Measurements from ENCODE around the gene STRA8.

Gene STRA8

GRCh38 chr7:135233570-135233969, at the start of gene STRA8:
Gene STRA8 (plus strand): TSS chr7:135233838. CDS start chr7:135240525, 6,687 bp downstream.
- Mint-ChIP-seq H3K27me3 (no peaks in the 10 kb centered on the region), H3K9me3 (ENCODE audit: low read depth) (no peaks in the 10 kb centered on the region), H3K4me3 (no peak within 1 kb of the TSS), H3K36me3 (no peaks in the 10 kb centered on the region), H3K27ac (no peak within 1 kb of the TSS), H3K4me1 (ENCODE audit: low read depth) (peaks cover 6% of the 10 kb centered on the region)

- H3K36me3 Mint-ChIP-seq: peaks cover 40% of the 10 kb centered on the region
- peaks cover 11% of the 10 kb centered on the region for H3K9me3 Mint-ChIP-seq (ENCODE audit: low read depth)
- no peaks in the 10 kb centered on the region for H3K4me1 Mint-ChIP-seq (ENCODE audit: low read depth)
- H3K27ac Mint-ChIP-seq: no peak overlapping the region
- H3K27me3 Mint-ChIP-seq: no peaks in the 10 kb centered on the region
- H3K4me3 Mint-ChIP-seq: no peak overlapping the region
These were observed 49.3 kb upstream of the STRA8 start for GRCh38 chr7:135184254-135184841.

- Mint-ChIP-seq H3K27me3 (no peaks in the 10 kb centered on the region), H3K9me3 (ENCODE audit: low read depth) (peaks cover 5% of the 10 kb centered on the region), H3K4me3 (no peak overlapping the region), H3K36me3 (peaks cover 34% of the 10 kb centered on the region), H3K4me1 (ENCODE audit: low read depth) (no peaks in the 10 kb centered on the region), H3K27ac (no peak overlapping the region)
These were observed 48.0 kb upstream of the STRA8 start for GRCh38 chr7:135185471-135186260.

- Mint-ChIP-seq H3K4me1 (ENCODE audit: low read depth) (no peaks in the 10 kb centered on the region), H3K36me3 (peaks cover 32% of the 10 kb centered on the region), H3K4me3 (no peak overlapping the region), H3K27ac (no peak overlapping the region), H3K9me3 (ENCODE audit: low read depth) (peaks cover 5% of the 10 kb centered on the region), H3K27me3 (no peaks in the 10 kb centered on the region)
These were observed 47.4 kb upstream of the STRA8 start for GRCh38 chr7:135186261-135186540.

- Mint-ChIP-seq H3K36me3 (peaks cover 31% of the 10 kb centered on the region), H3K27ac (no peak overlapping the region), H3K9me3 (ENCODE audit: low read depth) (peaks cover 5% of the 10 kb centered on the region), H3K4me1 (ENCODE audit: low read depth) (no peaks in the 10 kb centered on the region), H3K4me3 (no peak overlapping the region), H3K27me3 (no peaks in the 10 kb centered on the region)
These were observed 46.8 kb upstream of the STRA8 start for GRCh38 chr7:135186841-135187253.

- Mint-ChIP-seq H3K4me3 (no peak overlapping the region), H3K36me3 (peaks cover 25% of the 10 kb centered on the region), H3K27me3 (no peaks in the 10 kb centered on the region), H3K9me3 (ENCODE audit: low read depth) (peaks cover 5% of the 10 kb centered on the region), H3K27ac (no peak overlapping the region), H3K4me1 (ENCODE audit: low read depth) (no peaks in the 10 kb centered on the region)
These were observed 45.2 kb upstream of the STRA8 start for GRCh38 chr7:135188298-135188984.

GRCh38 chr7:135189221-135189662, 44.4 kb upstream of the STRA8 start:
- no peaks in the 10 kb centered on the region for H3K4me1 Mint-ChIP-seq (ENCODE audit: low read depth)
- H3K9me3 Mint-ChIP-seq (ENCODE audit: low read depth): no peaks in the 10 kb centered on the region
- H3K4me3 Mint-ChIP-seq: no peak overlapping the region
- H3K36me3 Mint-ChIP-seq: peaks cover 18% of the 10 kb centered on the region
- no peak overlapping the region for H3K27ac Mint-ChIP-seq
- no peaks in the 10 kb centered on the region for H3K27me3 Mint-ChIP-seq

- Mint-ChIP-seq H3K27ac (no peak overlapping the region), H3K27me3 (no peaks in the 10 kb centered on the region), H3K4me1 (ENCODE audit: low read depth) (no peaks in the 10 kb centered on the region), H3K36me3 (peaks cover 16% of the 10 kb centered on the region), H3K4me3 (no peak overlapping the region), H3K9me3 (ENCODE audit: low read depth) (no peaks in the 10 kb centered on the region)
These were observed 43.7 kb upstream of the STRA8 start for GRCh38 chr7:135189961-135190360.

GRCh38 chr7:135190703-135191102, 42.9 kb upstream of the STRA8 start:
- Mint-ChIP-seq H3K4me3 (no peak overlapping the region), H3K4me1 (ENCODE audit: low read depth) (no peaks in the 10 kb centered on the region), H3K36me3 (peaks cover 13% of the 10 kb centered on the region), H3K27ac (peak overlapping the region; percentile 35), H3K9me3 (ENCODE audit: low read depth) (no peaks in the 10 kb centered on the region), H3K27me3 (no peaks in the 10 kb centered on the region)

GRCh38 chr7:135192914-135193536, 40.6 kb upstream of the STRA8 start:
- Mint-ChIP-seq H3K36me3 (peaks cover 13% of the 10 kb centered on the region), H3K9me3 (ENCODE audit: low read depth) (no peaks in the 10 kb centered on the region), H3K4me1 (ENCODE audit: low read depth) (no peaks in the 10 kb centered on the region), H3K27me3 (no peaks in the 10 kb centered on the region), H3K4me3 (no peak overlapping the region), H3K27ac (no peak overlapping the region)

- Mint-ChIP-seq H3K9me3 (ENCODE audit: low read depth) (no peaks in the 10 kb centered on the region), H3K4me3 (no peak overlapping the region), H3K4me1 (ENCODE audit: low read depth) (no peaks in the 10 kb centered on the region), H3K27ac (no peak overlapping the region), H3K36me3 (peaks cover 12% of the 10 kb centered on the region), H3K27me3 (no peaks in the 10 kb centered on the region)
These were observed 40.0 kb upstream of the STRA8 start for GRCh38 chr7:135193615-135194081.

GRCh38 chr7:135194494-135195095, 39.0 kb upstream of the STRA8 start:
- Mint-ChIP-seq H3K4me1 (ENCODE audit: low read depth) (no peaks in the 10 kb centered on the region), H3K36me3 (peaks cover 12% of the 10 kb centered on the region), H3K4me3 (no peak overlapping the region), H3K27me3 (no peaks in the 10 kb centered on the region), H3K9me3 (ENCODE audit: low read depth) (no peaks in the 10 kb centered on the region), H3K27ac (no peak overlapping the region)

GRCh38 chr7:135195156-135195555, 38.5 kb upstream of the STRA8 start:
- no peaks in the 10 kb centered on the region for H3K27me3 Mint-ChIP-seq
- no peak overlapping the region for H3K4me3 Mint-ChIP-seq
- H3K9me3 Mint-ChIP-seq (ENCODE audit: low read depth): no peaks in the 10 kb centered on the region
- H3K27ac Mint-ChIP-seq: no peak overlapping the region
- H3K4me1 Mint-ChIP-seq (ENCODE audit: low read depth): no peaks in the 10 kb centered on the region
- H3K36me3 Mint-ChIP-seq: peaks cover 12% of the 10 kb centered on the region

GRCh38 chr7:135195968-135196629, 37.5 kb upstream of the STRA8 start:
- H3K27me3 Mint-ChIP-seq: no peaks in the 10 kb centered on the region
- H3K4me1 Mint-ChIP-seq (ENCODE audit: low read depth): no peaks in the 10 kb centered on the region
- H3K27ac Mint-ChIP-seq: no peak overlapping the region
- peaks cover 16% of the 10 kb centered on the region for H3K36me3 Mint-ChIP-seq
- no peak overlapping the region for H3K4me3 Mint-ChIP-seq
- no peaks in the 10 kb centered on the region for H3K9me3 Mint-ChIP-seq (ENCODE audit: low read depth)
